GM12892 (cell line): ENCODE data around the gene RNF32.

Experiments
- POLR2A ChIP-seq: IDR thresholded peaks from 2 replicates; pipeline ENCODE4 v1.6.1; 2011; ENCODE audit warnings: low read depth, low read length, control low read depth
- TAF1 ChIP-seq: IDR thresholded peaks from 2 replicates; pipeline ENCODE4 v1.6.1; 2011; ENCODE audit warnings: low read depth, mild to moderate bottlenecking, control low read depth, low read length, borderline replicate concordance

- TF ChIP-seq TAF1, result no peak
- TF ChIP-seq POLR2A, result no peak
Measured at GRCh38 chr7:156626220-156626895, 14.2 kb upstream of the RNF32 start.
